ENCODE results near the gene FAM240A.
A peak's percentile ranks its signal among the peaks of the same experiment; 100 is the strongest.

FAM240A gene

DNA sequence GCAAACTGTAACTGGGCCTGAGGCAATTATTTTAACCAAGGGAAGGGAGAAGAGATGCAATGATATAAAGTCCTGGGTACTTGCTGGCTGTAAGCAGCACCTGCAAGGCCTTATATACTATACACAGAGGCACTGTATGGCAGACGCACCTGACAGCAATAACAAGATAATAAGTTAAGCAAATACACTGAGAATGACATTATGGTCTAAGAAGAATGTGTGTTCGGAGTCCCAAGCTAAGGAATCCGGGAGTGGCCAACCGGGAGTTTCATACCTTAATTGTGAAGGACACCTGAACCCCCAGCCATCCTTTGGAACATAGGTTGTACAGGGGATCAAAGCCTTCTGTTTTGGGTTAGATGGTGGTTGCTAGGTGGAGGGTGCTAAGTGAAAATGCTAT is 13.7 kb downstream of the FAM240A start:
- no peak for DNase-seq (ENCODE audit: low read depth)

DNA sequence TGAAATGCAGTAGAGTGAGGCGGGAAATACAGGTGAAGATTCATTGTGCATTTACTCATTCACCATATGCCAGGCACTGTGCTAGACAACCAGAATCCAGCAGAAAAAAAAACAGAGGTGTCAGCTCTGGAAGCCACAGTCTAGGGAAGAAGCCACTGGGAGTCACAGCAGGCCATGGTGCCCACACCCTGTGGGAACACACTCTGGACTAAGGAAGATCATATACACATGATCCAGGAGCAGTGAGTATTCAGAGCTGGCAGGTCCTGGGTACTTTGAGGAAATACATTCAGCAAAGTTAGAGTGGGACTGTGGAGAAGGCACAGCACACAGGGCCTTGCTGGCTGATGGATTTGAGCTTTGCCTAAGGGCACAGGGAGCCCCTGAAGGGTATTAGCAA is 14.8 kb downstream of the FAM240A start:
- no peak for DNase-seq (ENCODE audit: low read depth)

DNA sequence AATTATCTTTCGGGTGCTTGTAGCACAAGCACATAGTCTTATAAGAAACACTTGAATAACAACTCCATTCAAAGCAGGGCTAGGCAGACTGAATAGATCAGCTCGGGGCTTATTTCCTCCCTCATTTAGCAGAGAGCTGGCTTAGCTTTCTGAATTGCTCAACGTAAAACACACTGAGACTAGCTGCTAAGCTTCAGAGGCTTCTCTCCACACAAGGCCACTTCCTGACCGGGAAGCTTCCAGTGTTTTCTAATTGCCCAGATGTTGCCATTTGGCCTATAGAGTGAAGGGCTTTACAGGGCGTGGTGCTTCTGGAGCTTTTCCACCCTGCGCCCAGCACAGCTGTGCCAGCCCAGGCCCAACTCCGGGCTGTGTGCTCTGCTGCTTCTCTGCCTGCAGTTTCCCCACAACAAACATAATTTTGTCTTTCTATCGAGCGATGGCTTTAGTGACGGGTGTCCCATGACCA is 16.6 kb downstream of the FAM240A start:
- DNase-seq (ENCODE audit: low read depth): peak; percentile 6

DNA sequence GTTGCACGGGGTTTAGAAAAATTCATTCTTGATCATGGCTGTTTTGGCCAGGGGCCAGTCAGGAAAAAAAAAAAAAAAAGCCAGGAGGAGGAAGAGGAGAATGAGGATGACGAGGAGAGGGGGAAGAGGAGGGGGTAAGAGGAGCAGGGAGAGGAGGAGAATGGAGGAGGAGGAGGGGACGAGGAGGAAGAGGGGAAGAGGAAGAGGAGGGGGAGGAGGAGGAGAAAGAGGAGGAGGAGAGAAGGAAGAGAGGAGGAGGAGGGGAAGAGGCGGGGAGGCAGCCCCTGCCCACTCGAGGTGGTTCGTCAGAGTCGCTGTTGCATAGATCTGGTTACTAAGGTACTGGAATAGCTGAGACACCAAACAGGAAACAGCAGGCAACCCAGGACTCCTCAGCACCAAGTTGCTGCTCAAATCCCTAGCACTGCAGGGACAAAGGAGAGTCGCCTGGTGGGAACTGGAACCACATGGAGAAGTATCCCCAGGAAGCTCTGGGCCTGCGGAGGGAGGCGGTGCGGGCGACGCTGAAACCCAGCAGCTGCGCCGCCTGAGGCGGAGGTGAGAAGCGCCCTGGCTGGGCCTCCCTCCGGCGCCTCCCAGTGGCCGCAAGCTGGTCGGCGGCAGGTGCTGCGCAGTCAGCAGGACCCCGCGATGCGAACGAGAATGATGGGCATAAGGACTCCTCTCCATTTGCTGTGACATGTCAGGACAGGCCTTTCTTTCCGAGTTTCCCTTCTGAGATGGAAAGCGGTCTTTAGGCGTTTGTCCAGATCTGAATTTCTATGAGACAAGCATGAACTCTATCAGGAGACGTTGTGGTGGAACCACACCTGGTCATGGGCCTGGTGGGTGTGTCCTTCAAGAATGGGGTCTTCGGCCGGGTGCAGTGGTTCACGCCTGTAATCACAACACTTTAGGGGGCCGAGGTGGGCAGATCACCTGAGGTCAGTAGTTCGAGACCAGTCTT is 17.5 kb downstream of the FAM240A start:
- DNase-seq (ENCODE audit: low read depth): peak; percentile 77

DNA sequence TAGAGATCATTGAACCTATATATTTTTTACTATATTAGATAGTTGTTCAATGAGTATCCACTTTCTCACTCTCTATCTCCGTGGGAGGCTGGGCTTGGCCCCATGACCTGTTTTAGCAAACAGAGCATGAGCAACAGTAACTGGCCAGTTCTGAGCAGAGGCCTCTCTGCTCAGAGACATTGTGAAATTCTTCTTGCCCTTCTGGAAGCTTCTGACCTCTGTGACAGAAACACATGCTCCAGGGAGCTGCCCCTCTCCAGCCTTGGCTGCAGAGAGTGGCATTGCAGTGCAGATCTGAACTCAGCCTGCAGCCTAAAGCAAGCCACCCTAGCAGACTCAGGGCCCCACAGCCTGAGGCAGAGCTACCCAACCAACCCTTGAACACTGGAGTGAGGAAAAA is 20.5 kb downstream of the FAM240A start:
- DNase-seq (ENCODE audit: low read depth): peak; percentile 39

DNA sequence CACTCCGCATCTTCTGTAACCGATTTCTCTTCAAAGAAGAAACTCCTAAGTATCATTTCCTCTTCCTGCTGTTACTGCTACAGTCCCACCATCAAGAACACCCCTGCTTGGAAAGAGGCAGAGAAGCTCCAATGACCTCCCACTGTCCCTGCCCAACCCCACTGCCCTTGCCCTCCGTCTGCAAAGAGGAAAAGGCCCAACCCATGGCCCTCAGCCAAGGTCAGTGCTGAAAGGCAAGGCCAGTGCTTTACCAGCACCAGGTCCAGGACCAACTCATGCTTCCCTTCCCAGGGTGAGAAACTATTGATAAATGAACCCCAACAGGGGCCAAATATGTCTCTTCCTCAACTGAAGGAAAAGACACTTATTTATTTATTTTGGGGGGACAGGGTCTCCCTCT is 22.5 kb downstream of the FAM240A start:
- DNase-seq (ENCODE audit: low read depth): no peak

DNA sequence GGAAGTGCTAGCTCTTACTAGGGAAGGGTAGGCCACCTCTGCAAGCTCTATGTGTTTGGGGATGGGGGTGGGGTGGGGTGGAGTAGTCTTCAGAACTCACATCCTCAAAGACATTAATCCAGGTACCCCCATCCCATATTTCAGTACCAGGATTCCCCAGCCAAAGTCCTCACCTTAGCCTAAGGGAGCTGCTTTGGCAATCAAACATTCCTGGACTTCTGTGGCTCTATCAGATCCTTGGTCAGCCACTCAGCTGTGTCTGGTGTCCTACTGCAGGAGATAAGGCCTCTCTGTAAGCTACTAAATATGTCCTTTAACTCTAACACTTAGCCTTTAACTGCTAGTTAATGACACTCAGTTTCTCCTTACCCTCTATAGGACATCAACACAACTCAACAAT is 26.9 kb downstream of the FAM240A start:
- DNase-seq (ENCODE audit: low read depth): no peak

DNA sequence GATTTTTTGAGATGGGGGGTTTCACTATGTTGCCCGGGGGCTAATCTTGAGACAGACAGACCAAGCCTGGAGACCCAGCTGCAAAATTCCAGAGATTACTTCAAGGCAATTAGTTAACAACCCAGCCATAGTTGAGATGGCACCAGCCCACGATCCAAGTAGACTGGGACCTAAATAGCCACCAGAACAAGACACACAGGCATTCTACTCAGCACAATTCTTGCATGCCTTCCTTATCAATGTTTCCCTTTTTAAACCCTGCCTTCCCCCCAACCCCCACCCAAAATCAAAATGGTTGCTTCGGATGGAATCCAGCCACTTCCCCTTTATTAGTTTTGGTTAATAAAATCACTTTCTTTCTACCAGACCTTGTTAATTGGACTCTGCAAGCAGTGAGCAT is 28.6 kb downstream of the FAM240A start:
- DNase-seq (ENCODE audit: low read depth): no peak

DNA sequence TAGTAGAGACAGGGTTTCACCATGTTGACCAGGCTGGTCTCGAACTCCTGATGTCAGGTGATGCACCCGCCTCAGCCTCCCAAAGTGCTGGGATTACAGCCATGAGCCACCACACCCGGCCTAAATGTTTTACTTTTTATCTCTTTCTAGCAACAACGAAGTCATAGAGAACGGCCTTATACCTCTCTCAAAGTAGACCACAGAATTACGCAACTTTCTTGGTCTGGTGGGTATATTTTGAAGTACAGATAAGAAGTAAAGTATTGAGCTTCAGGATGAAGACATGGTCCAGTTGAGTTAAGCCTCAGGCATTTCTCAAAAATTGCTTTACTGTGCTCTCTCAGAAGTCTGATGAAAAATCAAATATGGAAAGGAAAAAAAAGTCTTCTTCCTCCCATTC is 30.6 kb downstream of the FAM240A start:
- DNase-seq (ENCODE audit: low read depth): peak; percentile 26

DNA sequence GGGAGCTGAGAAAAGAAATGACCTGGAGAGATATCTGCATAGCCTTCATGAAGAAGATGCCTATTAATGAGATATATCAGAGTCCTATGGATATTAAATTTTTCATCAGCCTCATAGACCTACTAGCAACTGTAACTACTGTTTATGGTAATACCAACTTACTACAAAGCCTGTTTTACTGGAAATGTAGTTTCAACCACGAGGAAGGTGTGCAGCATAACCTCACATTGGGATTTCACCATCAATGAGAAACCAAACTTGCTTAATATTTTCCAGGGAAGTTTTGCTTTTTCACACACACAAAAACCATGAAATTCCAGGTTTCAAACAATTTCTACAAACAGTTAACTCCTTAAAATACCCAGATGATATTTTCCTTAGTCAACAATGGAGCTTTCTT is 31.4 kb downstream of the FAM240A start:
- DNase-seq (ENCODE audit: low read depth): no peak

DNA sequence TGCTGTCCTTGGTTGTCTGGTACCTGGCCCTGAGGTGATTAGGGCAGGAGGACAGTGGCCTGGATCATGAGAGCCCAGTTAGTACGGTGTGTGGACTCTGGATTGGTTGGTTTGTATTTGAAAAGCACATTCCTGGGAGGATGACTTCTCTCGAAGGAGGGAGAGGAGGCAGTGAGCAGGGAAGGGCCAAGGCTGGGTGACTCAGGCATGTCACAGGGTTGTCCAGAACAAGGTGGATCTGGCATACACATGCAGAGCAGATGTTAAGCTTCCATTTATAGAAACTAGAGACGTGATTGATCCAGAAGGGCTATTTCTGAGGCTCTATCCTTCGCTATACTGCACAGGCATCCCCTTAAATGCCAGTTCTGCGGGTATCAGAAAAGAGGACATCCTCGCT is 34.4 kb downstream of the FAM240A start:
- DNase-seq (ENCODE audit: low read depth): peak; percentile 45

DNA sequence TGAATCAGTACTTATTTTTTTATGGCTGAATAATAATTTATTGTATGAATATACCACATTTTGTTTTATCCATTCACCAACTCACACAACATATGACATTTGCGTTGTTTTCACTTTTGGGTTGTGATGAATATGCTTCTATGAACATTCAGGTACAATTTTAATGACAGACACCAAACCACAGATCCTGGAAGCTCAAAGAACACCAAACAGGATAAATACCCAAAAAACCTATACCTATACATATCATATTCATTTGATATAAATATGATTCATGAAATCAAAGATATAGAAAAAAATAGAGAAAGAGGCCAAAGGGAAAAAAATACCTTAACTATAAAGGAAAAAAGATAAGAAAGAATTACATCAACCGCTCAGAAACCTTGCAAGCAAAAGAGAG is 35.8 kb downstream of the FAM240A start:
- no peak for DNase-seq (ENCODE audit: low read depth)

DNA sequence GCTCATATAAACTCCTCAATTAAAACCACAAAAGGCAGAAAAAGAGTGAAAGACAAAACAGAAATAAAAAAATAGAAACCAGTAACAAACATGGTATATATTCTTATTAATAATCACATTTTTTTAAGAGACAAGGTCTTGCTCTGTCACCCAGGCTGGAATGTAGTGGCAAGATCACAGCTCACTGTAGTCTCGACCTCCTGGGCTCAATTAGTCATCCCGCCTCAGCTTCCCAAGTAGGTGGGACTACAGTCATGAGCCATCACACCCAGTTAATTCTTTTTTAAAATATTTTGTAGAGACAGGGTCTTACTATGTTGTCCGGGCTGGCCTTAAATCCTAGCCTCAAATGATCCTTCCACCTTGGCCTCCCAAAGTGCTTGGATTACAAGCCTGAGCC is 37.1 kb downstream of the FAM240A start:
- DNase-seq (ENCODE audit: low read depth): no peak

DNA sequence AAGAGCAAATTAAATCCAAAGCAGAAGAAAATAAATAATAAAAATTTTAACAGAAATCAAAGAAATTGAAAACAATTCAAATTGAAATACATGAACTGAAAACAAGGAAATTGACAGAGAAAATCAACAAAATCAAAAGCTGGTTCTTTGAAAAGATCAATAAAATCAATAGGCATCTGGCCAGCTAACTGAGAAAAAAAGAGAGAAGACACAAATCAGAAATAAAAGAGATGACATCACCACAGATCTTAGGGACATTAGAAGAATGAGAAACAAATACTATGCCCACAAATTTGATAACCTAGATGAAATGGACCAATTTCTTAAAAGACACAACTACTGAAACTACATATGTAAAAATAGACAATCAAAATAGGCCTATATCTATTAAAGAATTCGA is 38.8 kb downstream of the FAM240A start:
- no peak for DNase-seq (ENCODE audit: low read depth)

DNA sequence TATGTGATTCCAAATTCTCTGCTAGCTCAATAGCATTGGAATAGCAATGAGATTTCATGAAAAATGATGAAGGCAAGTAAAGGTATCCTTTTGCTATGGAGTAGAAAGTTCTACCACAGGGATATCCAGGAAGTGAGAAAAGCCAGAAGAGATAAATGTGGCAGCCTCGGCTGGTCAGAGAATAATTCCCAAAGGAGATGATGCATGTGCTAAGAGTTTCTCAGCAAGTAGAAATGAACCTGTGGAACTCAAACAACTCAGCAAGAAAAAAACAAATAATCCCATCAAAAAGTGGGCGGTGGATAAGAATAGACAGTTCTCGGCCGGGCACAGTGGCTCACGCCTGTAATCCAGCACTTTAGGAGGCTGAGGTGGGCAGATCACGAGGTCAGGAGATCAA is 42.9 kb downstream of the FAM240A start:
- no peak for DNase-seq (ENCODE audit: low read depth)

DNA sequence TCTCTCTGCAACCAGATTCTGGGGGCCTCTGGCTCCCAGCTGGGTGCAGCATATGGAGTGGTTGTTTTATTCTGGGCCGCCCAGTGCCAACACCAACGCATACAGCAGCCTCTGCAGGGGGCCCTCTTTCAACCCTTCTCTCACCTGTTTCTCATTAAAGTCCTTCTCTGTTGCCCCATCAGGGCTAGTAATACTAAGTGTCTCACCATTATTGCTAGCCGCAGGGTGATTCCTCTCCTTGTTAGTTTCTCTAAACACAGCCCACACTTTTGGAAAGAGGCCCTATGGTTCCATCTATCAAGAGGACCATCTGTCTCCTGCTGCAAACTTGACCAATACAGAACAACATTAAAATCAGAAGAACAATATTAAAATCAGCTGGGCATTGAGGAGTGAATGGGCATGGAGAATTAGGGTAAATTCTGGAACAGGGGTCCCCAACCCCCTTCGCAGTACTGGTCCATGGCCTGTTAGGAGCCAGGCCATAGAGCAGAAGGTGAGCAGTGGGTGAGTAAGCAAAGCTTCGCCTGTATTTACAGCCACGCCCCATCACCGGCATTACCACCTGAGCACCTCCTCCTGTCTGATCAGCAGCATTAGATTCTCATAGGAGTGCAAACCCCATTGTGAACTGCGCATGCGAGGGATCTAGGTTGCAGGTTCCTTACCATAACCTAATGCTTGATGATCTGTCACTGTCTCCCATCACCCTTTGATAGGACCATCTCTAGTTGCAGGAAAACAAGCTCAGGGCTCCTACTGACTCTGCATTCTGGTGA is 44.6 kb downstream of the FAM240A start:
- no peak for DNase-seq (ENCODE audit: low read depth)

DNA sequence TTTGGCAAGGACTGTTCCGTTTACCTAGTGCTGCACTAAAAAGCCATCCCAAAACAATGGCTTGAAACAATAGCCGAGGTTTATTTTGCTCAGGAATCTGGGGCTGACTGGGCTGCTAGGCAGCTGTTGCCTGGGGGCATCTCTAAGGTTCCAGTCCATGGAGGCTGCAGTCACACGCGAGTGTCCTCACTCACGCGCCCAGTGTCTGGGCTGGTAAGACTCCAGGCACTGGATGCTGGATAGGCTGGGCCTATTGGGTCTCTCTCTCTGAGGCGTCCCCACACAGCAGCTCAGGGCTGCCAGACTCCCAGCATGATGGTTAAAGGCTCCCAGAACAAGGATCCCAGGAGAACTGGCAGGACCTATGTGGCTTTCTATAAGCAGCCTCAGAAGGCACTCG is 47.0 kb downstream of the FAM240A start:
- no peak for DNase-seq (ENCODE audit: low read depth)

DNA sequence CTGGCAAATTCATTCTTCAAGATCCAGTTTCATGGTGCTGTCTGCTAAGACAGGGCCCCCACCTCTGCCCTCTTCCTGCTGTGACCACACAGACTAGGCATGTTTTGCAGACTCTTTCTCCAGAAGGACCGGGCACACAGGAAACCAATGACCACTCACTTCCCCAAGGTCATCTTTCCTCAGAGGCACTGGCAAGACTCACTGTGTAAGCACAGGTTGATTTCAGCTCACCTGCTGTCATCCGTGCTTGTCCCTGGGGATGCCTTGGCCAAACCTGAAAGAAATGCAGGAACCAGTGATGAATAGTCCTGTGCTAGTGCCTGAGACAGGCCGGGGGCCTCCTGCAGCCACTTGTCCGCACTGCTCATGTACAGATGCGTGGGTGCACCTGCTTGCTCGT is 47.7 kb downstream of the FAM240A start:
- DNase-seq (ENCODE audit: low read depth): no peak

DNA sequence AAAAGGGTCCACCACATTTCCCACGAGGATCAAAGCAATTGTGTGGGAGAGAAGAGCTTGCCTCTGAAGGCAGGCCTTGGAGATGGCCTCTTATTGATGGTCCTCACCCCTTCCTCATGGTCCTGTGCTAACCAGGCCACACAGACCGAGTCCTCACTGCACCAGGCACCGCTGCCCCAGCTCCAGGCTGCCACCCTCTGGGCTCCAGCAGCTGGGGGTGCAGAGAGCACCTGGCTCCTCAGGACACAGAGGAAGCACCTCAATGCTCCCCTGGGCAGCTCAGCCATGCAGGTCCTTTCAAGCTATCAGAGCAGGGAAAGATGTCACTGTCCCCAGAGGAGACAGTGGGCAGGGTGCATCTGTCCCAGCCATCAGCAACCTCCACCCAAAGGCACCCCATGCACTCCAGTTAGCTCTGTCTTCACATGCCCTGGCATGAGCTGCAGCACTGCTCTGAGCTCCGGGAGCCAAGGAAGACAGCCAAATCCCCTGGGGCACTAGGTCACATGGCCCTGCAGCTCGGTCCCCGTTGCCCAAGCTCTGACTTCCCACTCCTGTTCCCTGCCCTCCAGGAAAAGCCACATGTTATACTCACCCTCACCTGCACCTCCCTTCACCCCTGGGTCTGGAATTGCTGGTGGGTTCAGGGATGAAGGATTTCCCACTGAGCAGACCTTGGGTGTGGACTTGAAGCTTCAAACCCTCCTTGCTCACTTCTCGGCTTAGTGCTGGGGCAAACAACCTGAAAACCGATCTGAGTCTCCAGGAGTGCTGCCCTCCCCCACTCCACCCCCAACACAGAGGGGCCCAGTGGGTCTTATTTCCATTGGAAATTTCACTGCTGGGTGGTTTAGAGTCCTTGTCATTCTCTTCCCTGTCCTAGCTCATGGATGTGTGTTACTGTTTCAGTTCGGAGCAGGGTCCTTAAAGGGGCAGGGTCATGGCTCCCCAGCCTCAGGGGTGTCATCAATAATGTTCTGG is 48.5 kb downstream of the FAM240A start:
- no peak for DNase-seq (ENCODE audit: low read depth)

DNA sequence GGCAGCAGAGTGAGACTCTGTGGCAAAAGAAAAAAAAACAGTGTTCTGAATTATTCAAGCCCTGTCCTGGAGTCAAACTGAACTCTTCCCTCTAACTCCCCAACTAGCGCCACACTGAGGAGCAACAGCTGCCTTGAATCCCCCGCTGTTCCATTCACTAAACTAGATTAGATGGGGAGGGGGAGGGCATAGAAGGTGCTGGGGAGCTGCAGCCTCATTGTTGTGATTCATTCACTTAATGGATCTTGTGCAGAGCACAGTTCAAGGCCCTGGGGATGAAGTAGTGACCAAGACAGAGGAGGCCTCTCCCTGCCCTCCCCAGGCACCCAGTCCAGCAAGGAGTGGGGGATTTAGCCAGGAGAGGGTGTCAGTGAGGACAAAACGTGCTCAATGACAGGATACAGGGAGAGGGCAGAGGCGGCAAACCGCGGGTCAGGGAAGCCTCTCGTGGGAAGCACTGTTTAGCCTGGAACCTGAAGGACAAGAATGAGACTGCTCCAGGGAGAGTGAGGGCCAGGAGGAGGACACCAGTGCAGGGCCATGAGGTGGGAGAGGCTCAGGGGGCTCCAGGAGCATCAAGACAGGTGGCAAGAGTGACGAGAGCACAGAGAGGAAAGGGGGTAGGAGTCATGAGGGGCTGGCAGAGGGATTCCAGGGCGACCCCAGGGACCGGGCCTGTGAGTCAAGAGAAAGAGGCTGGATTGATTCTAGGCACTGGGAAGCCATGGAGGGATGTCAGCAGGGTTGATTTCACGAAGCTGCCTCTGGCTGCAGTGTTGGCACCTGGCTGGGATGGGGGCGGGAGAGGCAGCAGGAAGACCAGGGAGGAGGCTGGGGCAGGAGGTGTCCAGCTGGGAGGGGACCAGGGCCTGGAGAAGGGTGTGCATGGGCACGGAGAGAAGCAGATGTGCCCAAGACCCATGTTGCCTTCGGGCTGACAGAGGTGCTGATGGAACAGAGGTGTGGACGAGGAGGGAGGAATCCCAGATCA is 49.7 kb downstream of the FAM240A start:
- DNase-seq (ENCODE audit: low read depth): no peak

Measured in iris pigment epithelial cell (primary cell).